Parathyroid adenoma (tissue), 2 donors: ENCODE results near the gene IL17RE.
"Not testable (repeated sequence)": the region's sequence is repeated elsewhere in the genome, so short reads cannot be mapped to it uniquely, and the experiment has no call there.

Experiments used
- H2AFZ ChIP-seq: fragments of 300-600 bp; sonication (generic); one replicate; pipeline ENCODE4 v1.7.0; 2017; ENCODE audit warnings: antibody characterized with exemption, mild to moderate bottlenecking
- H3K27ac ChIP-seq: fragments of 300-600 bp; sonication (generic); one replicate; pipeline ENCODE4 v1.7.0; 2017
- H3K27me3 ChIP-seq: fragments of 300-600 bp; sonication (generic); one replicate; pipeline ENCODE4 v1.7.0; 2017; ENCODE audit warnings: low read length; ENCODE audit not compliant: control insufficient read depth, insufficient read depth
- H3K36me3 ChIP-seq: fragments of 300-600 bp; sonication (generic); one replicate; pipeline ENCODE4 v1.7.0; 2017; ENCODE audit warnings: low read length; ENCODE audit not compliant: control insufficient read depth, insufficient read depth
- H3K4me1 ChIP-seq: fragments of 300-600 bp; sonication (generic); one replicate; pipeline ENCODE4 v1.7.0; 2017; ENCODE audit warnings: control low read depth
- H3K4me2 ChIP-seq: fragments of 300-600 bp; sonication (generic); one replicate; pipeline ENCODE4 v1.7.0; 2017; ENCODE audit warnings: low read length
- H3K4me3 ChIP-seq: fragments of 300-600 bp; sonication (generic); one replicate; pipeline ENCODE4 v1.7.0; 2017; ENCODE audit warnings: low read depth, low read length
- H3K79me2 ChIP-seq: fragments of 300-600 bp; sonication (generic); one replicate; pipeline ENCODE4 v1.7.0; 2017; ENCODE audit warnings: control low read depth
- H3K9ac ChIP-seq: fragments of 300-600 bp; sonication (generic); one replicate; pipeline ENCODE4 v1.7.0; 2017; ENCODE audit warnings: mild to moderate bottlenecking
- H3K9me3 ChIP-seq: fragments of 300-600 bp; sonication (generic); one replicate; pipeline ENCODE4 v1.7.0; 2017; ENCODE audit warnings: low read length; ENCODE audit not compliant: control insufficient read depth
- CTCF ChIP-seq: fragments of 300-600 bp; sonication (generic); IDR thresholded peaks from one replicate; pipeline ENCODE4 v1.7.0; 2017; ENCODE audit warnings: antibody characterized with exemption, mild to moderate bottlenecking
- donor health status: primary hyperparathyroidism.

IL17RE gene

GRCh38 chr3:9861626-9862130, 41.0 kb upstream of the IL17RE start:
- H3K27me3 ChIP-seq: no peaks in the 10 kb centered on the region
- H3K27ac ChIP-seq: no peak overlapping the region
- no peak overlapping the region for H2AFZ ChIP-seq
- no peak overlapping the region for H3K4me3 ChIP-seq
- no peak overlapping the region for H3K9ac ChIP-seq
- no peaks in the 10 kb centered on the region for H3K4me1 ChIP-seq
- H3K79me2 ChIP-seq: no peaks in the 10 kb centered on the region
- H3K4me2 ChIP-seq: no peak overlapping the region
- TF ChIP-seq CTCF: no peak
- H3K9me3 ChIP-seq: no peaks in the 10 kb centered on the region
- no peaks in the 10 kb centered on the region for H3K36me3 ChIP-seq

- Histone ChIP-seq H3K9ac (no peak overlapping the region), H3K4me1 (no peaks in the 10 kb centered on the region), H3K27ac (no peak overlapping the region), H3K36me3 (no peaks in the 10 kb centered on the region), H3K4me2 (peak overlapping the region; percentile 71), H3K27me3 (no peaks in the 10 kb centered on the region), H2AFZ (peak overlapping the region; percentile 92), H3K9me3 (no peaks in the 10 kb centered on the region), H3K79me2 (no peaks in the 10 kb centered on the region), H3K4me3 (no peak overlapping the region)
- TF ChIP-seq CTCF: peak; percentile 53
Observed at GRCh38 chr3:9862391-9863057, 40.1 kb upstream of the IL17RE start.

GRCh38 chr3:9863058-9863772, 39.4 kb upstream of the IL17RE start:
- H3K9ac ChIP-seq: no peak overlapping the region
- no peaks in the 10 kb centered on the region for H3K79me2 ChIP-seq
- H3K4me1 ChIP-seq: no peaks in the 10 kb centered on the region
- H3K4me2 ChIP-seq: no peak overlapping the region
- no peaks in the 10 kb centered on the region for H3K9me3 ChIP-seq
- H2AFZ ChIP-seq: peak overlapping the region; percentile 92
- no peak overlapping the region for H3K27ac ChIP-seq
- TF ChIP-seq CTCF: no peak
- no peaks in the 10 kb centered on the region for H3K27me3 ChIP-seq
- H3K36me3 ChIP-seq: no peaks in the 10 kb centered on the region
- H3K4me3 ChIP-seq: no peak overlapping the region

GRCh38 chr3:9864200-9864927, 38.3 kb upstream of the IL17RE start:
- no peak overlapping the region for H2AFZ ChIP-seq
- no peaks in the 10 kb centered on the region for H3K9me3 ChIP-seq
- H3K27me3 ChIP-seq: no peaks in the 10 kb centered on the region
- no peak overlapping the region for H3K27ac ChIP-seq
- TF ChIP-seq CTCF: no peak
- no peak overlapping the region for H3K4me2 ChIP-seq
- H3K79me2 ChIP-seq: no peaks in the 10 kb centered on the region
- no peaks in the 10 kb centered on the region for H3K36me3 ChIP-seq
- H3K4me3 ChIP-seq: no peak overlapping the region
- H3K9ac ChIP-seq: no peak overlapping the region
- H3K4me1 ChIP-seq: no peaks in the 10 kb centered on the region

- H3K9me3 ChIP-seq, H3K4me3 ChIP-seq, H2AFZ ChIP-seq, H3K79me2 ChIP-seq, H3K27ac ChIP-seq, H3K4me2 ChIP-seq, H3K9ac ChIP-seq, H3K36me3 ChIP-seq, H3K4me1 ChIP-seq, H3K27me3 ChIP-seq: not testable (repeated sequence)
Observed at GRCh38 chr3:9865125-9865637, 37.5 kb upstream of the IL17RE start.
